ENCODE data around the gene DLGAP1. TPM values are rescaled to one million over a fixed set of nuclear protein-coding genes. Genes with fewer than 3 reads are reported as not detected.

DLGAP1 gene
- total RNA-seq, 1 experiment from 2014 or later = 23.2 TPM

GRCh38 chr18:3713708-3714107 lies 741.4 kb downstream of the DLGAP1 start:
- Mint-ChIP-seq H3K27me3 (ENCODE audit: low read depth) (no peaks in the 10 kb centered on the region), H3K36me3 (ENCODE audit: insufficient read depth in 1 of 3, low read depth in 3 of 3) (no peaks in the 10 kb centered on the region; a peak in 1 of 7 replicates), H3K4me1 (peaks cover 0 to 3% of the 10 kb centered on the region in 2 experiments; a peak in 1 of 4 replicates), H3K27ac (no peak overlapping the region), H3K9me3 (no peaks in the 10 kb centered on the region), H3K4me3 (no peak overlapping the region)
- Histone ChIP-seq H3K27me3 (ENCODE audit: insufficient read depth, low read length) (no peaks in the 10 kb centered on the region), H2BK120ac (ENCODE audit: low read depth, low read length, poor library complexity, severe bottlenecking) (no peak overlapping the region), H3K4ac (ENCODE audit: low read depth, low read length) (no peak overlapping the region), H3K9me3 (ENCODE audit: control insufficient read depth, low read depth, low read length) (no peaks in the 10 kb centered on the region), H2BK20ac (ENCODE audit: low read depth, low read length, poor library complexity, severe bottlenecking) (no peak overlapping the region), H3K23me2 (ENCODE audit: insufficient read length, low read depth, low read length, poor library complexity, severe bottlenecking) (no peaks in the 10 kb centered on the region), H3K23ac (ENCODE audit: insufficient read length, low read depth, low read length) (no peak overlapping the region), H3K56ac (ENCODE audit: insufficient read length, low read depth, low read length) (no peak overlapping the region), H2BK5ac (ENCODE audit: insufficient read length, low read length) (no peak overlapping the region), H4K91ac (ENCODE audit: insufficient read length, low read depth, low read length) (no peak overlapping the region), H3K14ac (ENCODE audit: insufficient read depth, low read length) (no peak overlapping the region), H3K4me1 (ENCODE audit: insufficient read depth, low read length) (no peaks in the 10 kb centered on the region), H3K79me1 (ENCODE audit: insufficient read depth, low read depth, low read length, poor library complexity, severe bottlenecking) (no peaks in the 10 kb centered on the region), H2AK5ac (ENCODE audit: insufficient read length, low read length) (no peak overlapping the region), H3K27ac (ENCODE audit: insufficient read length, low read depth, low read length) (no peak overlapping the region), H4K20me1 (ENCODE audit: control insufficient read depth, insufficient read depth, insufficient read length) (no peaks in the 10 kb centered on the region), H2BK12ac (ENCODE audit: insufficient read length, low read depth, low read length) (no peak overlapping the region), H3K79me2 (ENCODE audit: insufficient read depth, low read length) (no peaks in the 10 kb centered on the region), H4K5ac (ENCODE audit: insufficient read length, low read depth, low read length) (no peak overlapping the region), H4K8ac (replicated peaks; ENCODE audit: insufficient read length, low read depth, low read length) (no peak overlapping the region), H3T11ph (ENCODE audit: low read length) (no peak overlapping the region), H2AFZ (ENCODE audit: low read length) (no peak overlapping the region), H3K9ac (ENCODE audit: extremely low read depth, insufficient read length, low read length) (no peak overlapping the region), H2BK15ac (ENCODE audit: low read depth, low read length) (no peak overlapping the region), H3K4me2 (ENCODE audit: insufficient read depth, insufficient read length, low read length) (no peak overlapping the region), H3K18ac (ENCODE audit: insufficient read length, low read depth, low read length) (no peak overlapping the region)
- no peak for TF ChIP-seq CTCF (conservative IDR thresholded peaks at IDR 0.05)
- no CpG with 5 or more reads among the region's 8 CpGs for WGBS (ENCODE audit: extremely low coverage, insufficient read length, low lambda C conversion rate)
- no peak for DNase-seq
